NB4 (cell line): Measurements from ENCODE around the gene LILRA1.

Experiments
- CTCF ChIP-seq: IDR thresholded peaks from one replicate; pipeline ENCODE4 v1.5.1; 2012; ENCODE audit warnings: low read depth, low read length
- MAX ChIP-seq: IDR thresholded peaks from 2 replicates; pipeline ENCODE4 v1.6.1; 2011; ENCODE audit warnings: low read depth, low read length
- MYC ChIP-seq: IDR thresholded peaks from 2 replicates; pipeline ENCODE4 v1.6.1; 2011; ENCODE audit warnings: low read depth, low read length
- POLR2A ChIP-seq: IDR thresholded peaks from 2 replicates; pipeline ENCODE4 v1.6.1; 2011; ENCODE audit warnings: mild to moderate bottlenecking; ENCODE audit not compliant: insufficient read length; ENCODE audit errors: extremely low read depth

- TF ChIP-seq CTCF (no peak), MAX (no peak), POLR2A (no peak), MYC (no peak)
These were observed 44.2 kb upstream of the LILRA1 start for GRCh38 chr19:54549224-54549623.
